Natural killer cell (primary cell): ENCODE results near the gene ABHD2. TPM values are rescaled to one million over a fixed set of nuclear protein-coding genes. Genes with fewer than 3 reads are reported as not detected.
A peak's percentile ranks its signal among the peaks of the same experiment; 100 is the strongest.

Experiments
- ATAC-seq, 3 donors: fragments of 150-1000 bp in 2 of 3; fragments of 200-7000 bp in 1 of 3; cut with Tn5 transposase; 1 replicate in 1 of 3; 2 replicates in 2 of 3; pipeline ENCODE4 v1.10.0; 2021; ENCODE audit warnings: mild to moderate bottlenecking in 2 of 3, moderate library complexity in 2 of 3
- DNase-seq, 2 donors: peaks; one replicate each; pipeline versions ENCODE4 v3.0.0 to v3.0.0-alpha.2; 2013 to 2021; ENCODE audit warnings: mixed read lengths in 1 of 2
- H3K27ac ChIP-seq: one replicate; pipeline ENCODE4 v1.5.1; 2013; ENCODE audit warnings: mild to moderate bottlenecking, low read length
- H3K27me3 ChIP-seq: one replicate; pipeline ENCODE4 v1.6.1; 2013; ENCODE audit warnings: low read length; ENCODE audit not compliant: control insufficient read depth, insufficient read depth
- H3K36me3 ChIP-seq: one replicate; pipeline ENCODE4 v1.6.1; 2013; ENCODE audit warnings: low read length; ENCODE audit not compliant: control insufficient read depth, insufficient read depth
- H3K4me1 ChIP-seq: one replicate; pipeline ENCODE4 v1.6.1; 2013; ENCODE audit warnings: low read length; ENCODE audit not compliant: control insufficient read depth, insufficient read depth
- H3K4me3 ChIP-seq: one replicate; pipeline ENCODE4 v1.5.1; 2013; ENCODE audit warnings: low read length
- H3K9me3 ChIP-seq: one replicate; pipeline ENCODE4 v1.6.1; 2013; ENCODE audit warnings: low read length; ENCODE audit not compliant: control insufficient read depth, insufficient read depth
- H3K27ac Mint-ChIP-seq, 2 donors: one replicate each; pipeline ENCODE4 v1.8.0; 2022; ENCODE audit warnings: mild to moderate bottlenecking in 2 of 2, mixed read lengths in 2 of 2, moderate library complexity in 1 of 2
- H3K27me3 Mint-ChIP-seq, 2 donors: one replicate each; pipeline ENCODE4 v1.8.0; 2022; ENCODE audit warnings: low read depth in 2 of 2, mixed read lengths in 2 of 2
- H3K36me3 Mint-ChIP-seq: one replicate; pipeline ENCODE4 v1.8.0; 2022; ENCODE audit warnings: mixed read lengths
- H3K4me1 Mint-ChIP-seq, 2 donors: one replicate each; pipeline ENCODE4 v1.8.0; 2022; ENCODE audit warnings: mixed read lengths in 2 of 2
- H3K4me3 Mint-ChIP-seq: one replicate; pipeline ENCODE4 v1.8.0; 2022; ENCODE audit warnings: mild to moderate bottlenecking, moderate library complexity, mixed read lengths
- H3K9me3 Mint-ChIP-seq, 2 donors: one replicate each; pipeline ENCODE4 v1.8.0; 2022; ENCODE audit warnings: mixed read lengths in 2 of 2
- CTCF ChIP-seq: fragments of 200-600 bp; IDR thresholded peaks from one replicate; pipeline ENCODE4 v1.8.0; 2022; ENCODE audit warnings: antibody characterized with exemption
- WGBS: methylation state at CpG from one replicate; pipeline ENCODE4 v1.1.7; 2013; ENCODE audit warnings: missing lambda C conversion rate; ENCODE audit not compliant: insufficient coverage; 5-methylcytosine and 5-hydroxymethylcytosine counted together
- intact Hi-C: fragments of 100-400 bp; cut with micrococcal nuclease; formaldehyde crosslinking; loops from one replicate; pipeline ENCODE4 v1.14.2; 2022
- total RNA-seq, 4 donors: library from RNA; stranded (reverse); fragments of 120-200 nt in 1 of 4; gene quantifications; one replicate each; pipeline versions ENCODE4 v1.2.3 to v1.2.4, GENCODE V29; 2013 to 2022

ABHD2 gene
- total RNA-seq, 3 donors from 2014 or later (not counting 1 experiment from before 2014, with no cell fraction given) = 187 to 236 (median 191) TPM

GRCh38 chr15:89201465-89202005, 113.3 kb downstream of the ABHD2 start:
- intact Hi-C loops = loop anchor here (10.0 kb wide), 1 partner anchor 133 kb away; the partner anchor contains the start of gene POLG
- peak overlapping the region in 1 of 2 donors; percentile 65 for H3K27ac Mint-ChIP-seq
- no peaks in the 10 kb centered on the region for H3K9me3 ChIP-seq
- 96% methylated on average over 18 of the region's 20 CpGs for WGBS
- no peak overlapping the region for H3K27ac ChIP-seq
- no peaks in the 10 kb centered on the region for H3K27me3 Mint-ChIP-seq
- peaks cover 21 to 44% of the 10 kb centered on the region in 2 donors for H3K4me1 Mint-ChIP-seq
- TF ChIP-seq CTCF = no peak
- no peaks in the 10 kb centered on the region for H3K9me3 Mint-ChIP-seq
- no peaks in the 10 kb centered on the region for H3K27me3 ChIP-seq
- peaks cover 24% of the 10 kb centered on the region for H3K36me3 ChIP-seq
- H3K4me3 Mint-ChIP-seq = no peak overlapping the region
- H3K36me3 Mint-ChIP-seq = no peaks in the 10 kb centered on the region
- peaks cover 36% of the 10 kb centered on the region for H3K4me1 ChIP-seq
- ATAC-seq (no peak), DNase-seq (no peak)
- H3K4me3 ChIP-seq = no peak overlapping the region

- TF ChIP-seq CTCF = no peak
- DNase-seq (peak in 1 of 2 donors; percentile 16), ATAC-seq (peak; percentile 71 to 85 (median 81))
- Mint-ChIP-seq H3K9me3 (no peaks in the 10 kb centered on the region), H3K27ac (peak overlapping the region; percentile 54 to 87), H3K4me1 (peaks cover 27 to 46% of the 10 kb centered on the region in 2 donors), H3K4me3 (peak overlapping the region; percentile 57), H3K27me3 (no peaks in the 10 kb centered on the region), H3K36me3 (no peaks in the 10 kb centered on the region)
- intact Hi-C loops = loop anchor here (10.0 kb wide), 1 partner anchor 131 kb away; the partner anchor contains the start of gene POLG
- H3K4me3 ChIP-seq = no peak overlapping the region
- WGBS = 0% methylated on average over 2 of the region's 2 CpGs
- H3K36me3 ChIP-seq = peaks cover 7% of the 10 kb centered on the region
- H3K27ac ChIP-seq = no peak overlapping the region
- H3K9me3 ChIP-seq = no peaks in the 10 kb centered on the region
- no peaks in the 10 kb centered on the region for H3K27me3 ChIP-seq
- peaks cover 43% of the 10 kb centered on the region for H3K4me1 ChIP-seq
Observed at GRCh38 chr15:89203705-89204273, 115.5 kb downstream of the ABHD2 start.

GRCh38 chr15:89205991-89206585, 117.8 kb downstream of the ABHD2 start:
- ATAC-seq (no peak), DNase-seq (no peak)
- WGBS = 76% methylated on average over 14 of the region's 14 CpGs
- Mint-ChIP-seq H3K36me3 (no peaks in the 10 kb centered on the region), H3K27me3 (no peaks in the 10 kb centered on the region), H3K27ac (peak overlapping the region in 1 of 2 donors; percentile 35), H3K4me3 (peak overlapping the region; percentile 49), H3K4me1 (peaks cover 27 to 45% of the 10 kb centered on the region in 2 donors), H3K9me3 (no peaks in the 10 kb centered on the region)
- Histone ChIP-seq H3K9me3 (no peaks in the 10 kb centered on the region), H3K4me3 (no peak overlapping the region), H3K27me3 (no peaks in the 10 kb centered on the region), H3K36me3 (no peaks in the 10 kb centered on the region), H3K27ac (no peak overlapping the region), H3K4me1 (peaks cover 43% of the 10 kb centered on the region)
- TF ChIP-seq CTCF = no peak
- intact Hi-C loops = loop anchor here (1.0 to 10.0 kb wide), 3 partner anchors 39 to 224 kb away; partner anchors contain the start of gene POLG
